Thyroid gland (tissue), 4 donors: ENCODE measurements around the gene KRT6B. TPM values are rescaled to one million over a fixed set of nuclear protein-coding genes. Genes with fewer than 3 reads are reported as not detected.

Source experiments
- DNase-seq, 2 donors: peaks; one replicate each; pipeline ENCODE4 v3.0.0-alpha.2; 2019
- H3K27ac ChIP-seq, 3 donors: fragments of 200-600 bp; sonication (generic); 1 replicate in 2 of 3; 2 replicates in 1 of 3; pipeline ENCODE4 v1.5.1; 2016 to 2019; ENCODE audit warnings: mild to moderate bottlenecking in 1 of 3, moderate library complexity in 1 of 3
- H3K27me3 ChIP-seq: fragments of 200-600 bp; sonication (generic); one replicate; pipeline ENCODE4 v1.5.1; 2019
- H3K36me3 ChIP-seq, 2 donors: fragments of 200-600 bp; sonication (generic); one replicate each; pipeline ENCODE4 v1.5.1; 2016 to 2019
- H3K4me1 ChIP-seq, 2 donors: fragments of 200-600 bp; sonication (generic); one replicate each; pipeline ENCODE4 v1.5.1; 2017 to 2019
- H3K4me3 ChIP-seq, 3 donors: fragments of 200-600 bp; sonication (generic); replicated peaks in 1 of 3; 1 replicate in 2 of 3; 2 replicates in 1 of 3; pipeline ENCODE4 v1.5.1; 2016; ENCODE audit warnings: mild to moderate bottlenecking in 1 of 3
- H3K9me3 ChIP-seq: fragments of 200-600 bp; sonication (generic); one replicate; pipeline ENCODE4 v1.5.1; 2017
- CTCF ChIP-seq, 6 experiments: fragments of 200-600 bp in 3 of 6; fragments of 450-650 bp in 3 of 6; sonication (generic) in 3 of 6; IDR thresholded peaks; one replicate each; pipeline ENCODE4 v1.5.1; 2016 to 2019; ENCODE audit warnings: antibody characterized with exemption in 6 of 6, mild to moderate bottlenecking in 2 of 6, inconsistent platforms in 1 of 6, moderate library complexity in 1 of 6
- POLR2A ChIP-seq, 2 donors: fragments of 450-650 bp; IDR thresholded peaks; one replicate each; pipeline ENCODE4 v1.6.1; 2017; ENCODE audit warnings: antibody characterized with exemption in 2 of 2, mild to moderate bottlenecking in 2 of 2, moderate library complexity in 1 of 2
- WGBS, 2 donors: methylation state at CpG; one replicate each; pipeline ENCODE4 v1.1.5; 2017; 5-methylcytosine and 5-hydroxymethylcytosine counted together
- intact Hi-C: fragments of 100-400 bp; cut with DNase I; formaldehyde crosslinking; loops from one replicate; pipeline ENCODE4 v1.15.1; 2023
- total RNA-seq, 4 donors: library from RNA; depleted of rRNA; stranded (reverse); fragments of >200 nt; gene quantifications; one replicate each; pipeline ENCODE4 v1.2.3, GENCODE V29; 2016

The KRT6B gene
- total RNA-seq, 4 donors from 2014 or later: not detected

- no peak overlapping the region for H3K4me3 ChIP-seq
- H3K4me1 ChIP-seq: no peaks in the 10 kb centered on the region
- intact Hi-C loops: no loop called here
- no peaks in the 10 kb centered on the region for H3K27me3 ChIP-seq
- no peak overlapping the region for H3K27ac ChIP-seq
- TF ChIP-seq CTCF (IDR thresholded peaks at IDR 0.05) (no peak), POLR2A (IDR thresholded peaks at IDR 0.05) (no peak)
- 64 to 65% methylated on average over 3 of the region's 3 CpGs for WGBS, 2 donors
- H3K36me3 ChIP-seq: no peaks in the 10 kb centered on the region
- H3K9me3 ChIP-seq: no peaks in the 10 kb centered on the region
- DNase-seq: no peak
Observed at GRCh38 chr12:52445876-52446275, 6.1 kb downstream of the KRT6B start.

- intact Hi-C loops: no loop called here
- TF ChIP-seq POLR2A (IDR thresholded peaks at IDR 0.05) (no peak), CTCF (IDR thresholded peaks at IDR 0.05) (no peak)
- H3K27ac ChIP-seq: no peak overlapping the region
- WGBS, 2 donors: 65 to 77% methylated on average over 10 of the region's 10 CpGs
- no peaks in the 10 kb centered on the region for H3K27me3 ChIP-seq
- DNase-seq: no peak
- H3K4me3 ChIP-seq: no peak overlapping the region
- no peaks in the 10 kb centered on the region for H3K36me3 ChIP-seq
- no peaks in the 10 kb centered on the region for H3K9me3 ChIP-seq
- no peaks in the 10 kb centered on the region for H3K4me1 ChIP-seq
Observed at GRCh38 chr12:52444647-52445595, 7.0 kb downstream of the KRT6B start.

GRCh38 chr12:52443966-52444365 is 8.0 kb downstream of the KRT6B start:
- H3K27me3 ChIP-seq: no peaks in the 10 kb centered on the region
- H3K4me3 ChIP-seq: no peak overlapping the region
- intact Hi-C loops: no loop called here
- H3K9me3 ChIP-seq: no peaks in the 10 kb centered on the region
- no peaks in the 10 kb centered on the region for H3K36me3 ChIP-seq
- WGBS, 2 donors: 88% methylated on average over 3 of the region's 3 CpGs
- H3K4me1 ChIP-seq: no peaks in the 10 kb centered on the region
- no peak overlapping the region for H3K27ac ChIP-seq
- TF ChIP-seq CTCF (IDR thresholded peaks at IDR 0.05) (no peak), POLR2A (IDR thresholded peaks at IDR 0.05) (no peak)
- DNase-seq: no peak

- Histone ChIP-seq H3K4me1 (no peaks in the 10 kb centered on the region), H3K27me3 (no peaks in the 10 kb centered on the region), H3K27ac (no peak overlapping the region), H3K9me3 (no peaks in the 10 kb centered on the region), H3K4me3 (no peak overlapping the region), H3K36me3 (no peaks in the 10 kb centered on the region)
- TF ChIP-seq CTCF (IDR thresholded peaks at IDR 0.05): no peak
- no peak for TF ChIP-seq POLR2A (IDR thresholded peaks at IDR 0.05)
- intact Hi-C loops: no loop called here
- DNase-seq: peak in 1 of 2 donors; percentile 4
- WGBS, 2 donors: 22 to 34% methylated on average over 5 to 6 of the region's 6 CpGs
Observed at GRCh38 chr12:52442600-52443061, 9.3 kb downstream of the KRT6B start.

GRCh38 chr12:52441320-52441911 is 10.5 kb downstream of the KRT6B start:
- Histone ChIP-seq H3K27me3 (no peaks in the 10 kb centered on the region), H3K4me1 (no peaks in the 10 kb centered on the region), H3K36me3 (no peaks in the 10 kb centered on the region), H3K9me3 (no peaks in the 10 kb centered on the region), H3K4me3 (no peak overlapping the region), H3K27ac (no peak overlapping the region)
- TF ChIP-seq CTCF (IDR thresholded peaks at IDR 0.05) (no peak), POLR2A (IDR thresholded peaks at IDR 0.05) (no peak)
- WGBS, 2 donors: 71 to 77% methylated on average over 9 of the region's 9 CpGs
- no peak for DNase-seq
- intact Hi-C loops: no loop called here
